HFFc6 (cell line): ENCODE results near the gene SHROOM2. TPM values are rescaled to one million over a fixed set of nuclear protein-coding genes. Genes with fewer than 3 reads are reported as not detected.
A peak's percentile ranks its signal among the peaks of the same experiment; 100 is the strongest.

Source experiments
- DNase-seq: peaks from one replicate; pipeline ENCODE4 v3.0.0-alpha.2; 2018
- H3K27ac Mint-ChIP-seq: 2 replicates; pipeline ENCODE4 v1.8.0; 2020; ENCODE audit warnings: mild to moderate bottlenecking, mixed read lengths
- H3K27me3 Mint-ChIP-seq: 2 replicates; pipeline ENCODE4 v1.8.0; 2021; ENCODE audit warnings: mild to moderate bottlenecking, moderate library complexity, mixed read lengths; ENCODE audit not compliant: insufficient read depth
- H3K36me3 Mint-ChIP-seq: 2 replicates; pipeline ENCODE4 v1.8.0; 2021; ENCODE audit warnings: low read depth, mixed read lengths
- H3K4me1 Mint-ChIP-seq: 2 replicates; pipeline ENCODE4 v1.8.0; 2020; ENCODE audit warnings: low read depth, mixed read lengths
- H3K4me3 Mint-ChIP-seq: 2 replicates; pipeline ENCODE4 v1.8.0; 2020; ENCODE audit warnings: mild to moderate bottlenecking, moderate library complexity, mixed read lengths
- H3K9me3 Mint-ChIP-seq: 2 replicates; pipeline ENCODE4 v1.8.0; 2020; ENCODE audit warnings: mild to moderate bottlenecking, mixed read lengths
- long read RNA-seq: library from polyadenylated mRNA; unstranded; transcript quantifications from one replicate; pipeline ENCODE4 v2.0.0, GENCODE V29; 2019
- total RNA-seq, 6 experiments: library from RNA; stranded (reverse); fragmentation: NEBNext Ultra II Directional; extraction: Animal tissue kit (Norgen Biotek cat#: 25700); gene quantifications; 2 replicates in 1 of 6; 3 replicates in 5 of 6; pipeline ENCODE4 v1.2.3, GENCODE V29; 2021
- TF ChIP-seq, protein P1 (sequence below): fragments of 200-600 bp; sonication (generic); IDR thresholded peaks from 2 replicates; pipeline ENCODE4 v1.5.0; 2021; ENCODE audit warnings: antibody characterized with exemption, mild to moderate bottlenecking

Gene SHROOM2, protein sequence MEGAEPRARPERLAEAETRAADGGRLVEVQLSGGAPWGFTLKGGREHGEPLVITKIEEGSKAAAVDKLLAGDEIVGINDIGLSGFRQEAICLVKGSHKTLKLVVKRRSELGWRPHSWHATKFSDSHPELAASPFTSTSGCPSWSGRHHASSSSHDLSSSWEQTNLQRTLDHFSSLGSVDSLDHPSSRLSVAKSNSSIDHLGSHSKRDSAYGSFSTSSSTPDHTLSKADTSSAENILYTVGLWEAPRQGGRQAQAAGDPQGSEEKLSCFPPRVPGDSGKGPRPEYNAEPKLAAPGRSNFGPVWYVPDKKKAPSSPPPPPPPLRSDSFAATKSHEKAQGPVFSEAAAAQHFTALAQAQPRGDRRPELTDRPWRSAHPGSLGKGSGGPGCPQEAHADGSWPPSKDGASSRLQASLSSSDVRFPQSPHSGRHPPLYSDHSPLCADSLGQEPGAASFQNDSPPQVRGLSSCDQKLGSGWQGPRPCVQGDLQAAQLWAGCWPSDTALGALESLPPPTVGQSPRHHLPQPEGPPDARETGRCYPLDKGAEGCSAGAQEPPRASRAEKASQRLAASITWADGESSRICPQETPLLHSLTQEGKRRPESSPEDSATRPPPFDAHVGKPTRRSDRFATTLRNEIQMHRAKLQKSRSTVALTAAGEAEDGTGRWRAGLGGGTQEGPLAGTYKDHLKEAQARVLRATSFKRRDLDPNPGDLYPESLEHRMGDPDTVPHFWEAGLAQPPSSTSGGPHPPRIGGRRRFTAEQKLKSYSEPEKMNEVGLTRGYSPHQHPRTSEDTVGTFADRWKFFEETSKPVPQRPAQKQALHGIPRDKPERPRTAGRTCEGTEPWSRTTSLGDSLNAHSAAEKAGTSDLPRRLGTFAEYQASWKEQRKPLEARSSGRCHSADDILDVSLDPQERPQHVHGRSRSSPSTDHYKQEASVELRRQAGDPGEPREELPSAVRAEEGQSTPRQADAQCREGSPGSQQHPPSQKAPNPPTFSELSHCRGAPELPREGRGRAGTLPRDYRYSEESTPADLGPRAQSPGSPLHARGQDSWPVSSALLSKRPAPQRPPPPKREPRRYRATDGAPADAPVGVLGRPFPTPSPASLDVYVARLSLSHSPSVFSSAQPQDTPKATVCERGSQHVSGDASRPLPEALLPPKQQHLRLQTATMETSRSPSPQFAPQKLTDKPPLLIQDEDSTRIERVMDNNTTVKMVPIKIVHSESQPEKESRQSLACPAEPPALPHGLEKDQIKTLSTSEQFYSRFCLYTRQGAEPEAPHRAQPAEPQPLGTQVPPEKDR (N-terminal part only)
- total RNA-seq: 1 to 10 TPM; 1.6 to 3.5 (median 2.9) TPM
- long read RNA-seq, partial matches to known transcripts: 1 of 1 reads
- long read RNA-seq, other reads (novel, unspliced or antisense): 0 of 1 reads

DNA sequence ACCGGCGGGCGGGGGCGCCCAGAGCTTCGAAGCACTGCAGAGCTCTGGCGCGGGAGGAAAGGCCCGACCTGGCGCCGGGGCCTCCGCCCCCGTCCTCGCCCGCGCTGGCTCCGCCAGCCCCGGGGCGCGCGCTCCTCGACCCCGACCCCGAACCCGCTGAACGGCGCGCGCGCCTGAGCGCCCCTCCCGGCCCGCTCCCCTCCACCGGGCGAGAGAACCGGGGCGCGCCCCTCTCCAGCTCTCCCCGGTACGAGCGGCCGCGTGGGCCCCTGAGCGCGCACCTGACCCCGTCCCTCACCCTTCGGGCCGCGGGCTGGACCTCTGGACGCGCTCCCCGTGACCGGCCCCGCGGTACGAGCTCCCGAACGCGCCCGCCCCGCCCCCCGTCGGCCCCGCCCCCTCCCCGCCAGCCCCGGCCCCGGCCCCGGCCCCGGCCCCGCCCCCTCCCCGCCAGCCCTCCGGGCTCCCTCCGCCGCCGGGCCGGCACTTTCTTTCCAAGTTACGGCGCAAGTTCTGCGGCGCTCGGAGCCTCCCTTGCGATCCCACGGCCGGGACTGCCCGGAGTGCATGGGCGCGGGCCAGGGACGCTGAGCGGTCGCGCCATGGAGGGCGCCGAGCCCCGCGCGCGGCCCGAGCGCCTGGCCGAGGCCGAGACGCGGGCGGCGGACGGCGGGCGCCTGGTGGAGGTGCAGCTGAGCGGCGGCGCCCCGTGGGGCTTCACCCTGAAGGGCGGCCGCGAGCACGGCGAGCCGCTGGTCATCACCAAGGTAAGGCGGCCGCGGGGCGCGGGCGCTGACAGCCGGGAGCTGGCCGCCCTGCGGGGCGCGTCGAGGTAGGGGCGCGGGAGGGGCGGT is at the start of gene SHROOM2:
TSS of gene SHROOM2 (plus strand) at position 486 of the 854 bp plus-strand sequence. CDS start at position 603, 117 bp downstream.
- no peak for DNase-seq
- no peaks in the 10 kb centered on the region for H3K9me3 Mint-ChIP-seq
- H3K27me3 Mint-ChIP-seq: peaks cover 24% of the 10 kb centered on the region
- no peaks in the 10 kb centered on the region for H3K36me3 Mint-ChIP-seq
- TF ChIP-seq, protein P1, sequence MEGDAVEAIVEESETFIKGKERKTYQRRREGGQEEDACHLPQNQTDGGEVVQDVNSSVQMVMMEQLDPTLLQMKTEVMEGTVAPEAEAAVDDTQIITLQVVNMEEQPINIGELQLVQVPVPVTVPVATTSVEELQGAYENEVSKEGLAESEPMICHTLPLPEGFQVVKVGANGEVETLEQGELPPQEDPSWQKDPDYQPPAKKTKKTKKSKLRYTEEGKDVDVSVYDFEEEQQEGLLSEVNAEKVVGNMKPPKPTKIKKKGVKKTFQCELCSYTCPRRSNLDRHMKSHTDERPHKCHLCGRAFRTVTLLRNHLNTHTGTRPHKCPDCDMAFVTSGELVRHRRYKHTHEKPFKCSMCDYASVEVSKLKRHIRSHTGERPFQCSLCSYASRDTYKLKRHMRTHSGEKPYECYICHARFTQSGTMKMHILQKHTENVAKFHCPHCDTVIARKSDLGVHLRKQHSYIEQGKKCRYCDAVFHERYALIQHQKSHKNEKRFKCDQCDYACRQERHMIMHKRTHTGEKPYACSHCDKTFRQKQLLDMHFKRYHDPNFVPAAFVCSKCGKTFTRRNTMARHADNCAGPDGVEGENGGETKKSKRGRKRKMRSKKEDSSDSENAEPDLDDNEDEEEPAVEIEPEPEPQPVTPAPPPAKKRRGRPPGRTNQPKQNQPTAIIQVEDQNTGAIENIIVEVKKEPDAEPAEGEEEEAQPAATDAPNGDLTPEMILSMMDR: no peak
- no peak within 1 kb of the TSS for H3K27ac Mint-ChIP-seq
- no peaks in the 10 kb centered on the region for H3K4me1 Mint-ChIP-seq
- H3K4me3 Mint-ChIP-seq: peak within 1 kb of the TSS; percentile 60; the same call in 1 of the 2 replicates

DNA sequence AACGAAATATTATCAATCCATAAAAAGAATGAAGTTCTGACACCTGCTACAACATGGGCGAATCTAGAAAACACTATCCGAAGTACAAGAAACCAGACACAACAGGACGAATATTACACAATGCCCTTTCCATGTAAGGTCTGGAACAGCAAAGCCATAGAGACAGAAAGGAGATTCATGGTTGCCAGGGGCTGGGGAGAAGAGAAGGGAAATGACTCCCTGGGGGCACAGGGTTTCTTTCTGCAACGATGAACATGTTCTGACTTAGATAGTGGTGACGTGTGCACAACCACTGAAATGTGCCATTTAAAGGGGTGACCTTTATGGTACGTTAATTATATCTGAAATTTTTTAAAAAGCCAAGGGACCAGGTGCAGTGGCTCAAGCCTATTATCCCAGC is 48.9 kb upstream of the SHROOM2 start:
- Mint-ChIP-seq H3K27me3 (peaks cover 4% of the 10 kb centered on the region; the same call in 1 of the 2 replicates), H3K36me3 (no peaks in the 10 kb centered on the region), H3K4me1 (no peaks in the 10 kb centered on the region), H3K27ac (no peak overlapping the region), H3K9me3 (peaks cover 6% of the 10 kb centered on the region; the same call in 1 of the 2 replicates), H3K4me3 (no peak overlapping the region)
- no peak for DNase-seq
- TF ChIP-seq, protein P1: no peak

DNA sequence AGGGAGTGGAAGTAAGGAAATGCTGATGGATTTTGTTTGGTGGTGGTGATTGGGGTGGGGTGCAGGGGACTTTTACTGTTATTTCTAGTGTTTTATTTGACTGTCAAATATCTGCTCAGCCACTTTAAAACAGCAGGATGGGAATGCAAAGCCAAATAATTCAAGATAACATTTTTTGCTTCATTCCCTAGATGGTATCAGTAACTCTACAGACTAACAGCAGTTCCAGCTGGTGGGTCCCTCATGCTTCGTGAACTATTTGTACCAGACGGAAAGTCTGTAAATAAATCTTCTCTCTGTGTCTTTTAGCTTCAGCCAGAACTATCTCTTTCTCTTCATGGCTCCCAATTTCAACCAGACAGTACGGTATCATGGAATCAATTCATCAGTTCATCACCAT is 48.1 kb upstream of the SHROOM2 start:
- peaks cover 6% of the 10 kb centered on the region; the same call in 1 of the 2 replicates for H3K9me3 Mint-ChIP-seq
- H3K27me3 Mint-ChIP-seq: peaks cover 4% of the 10 kb centered on the region; the same call in 1 of the 2 replicates
- H3K4me1 Mint-ChIP-seq: no peaks in the 10 kb centered on the region
- H3K4me3 Mint-ChIP-seq: no peak overlapping the region
- no peak for DNase-seq
- H3K36me3 Mint-ChIP-seq: no peaks in the 10 kb centered on the region
- no peak overlapping the region for H3K27ac Mint-ChIP-seq
- TF ChIP-seq, protein P1: no peak

DNA sequence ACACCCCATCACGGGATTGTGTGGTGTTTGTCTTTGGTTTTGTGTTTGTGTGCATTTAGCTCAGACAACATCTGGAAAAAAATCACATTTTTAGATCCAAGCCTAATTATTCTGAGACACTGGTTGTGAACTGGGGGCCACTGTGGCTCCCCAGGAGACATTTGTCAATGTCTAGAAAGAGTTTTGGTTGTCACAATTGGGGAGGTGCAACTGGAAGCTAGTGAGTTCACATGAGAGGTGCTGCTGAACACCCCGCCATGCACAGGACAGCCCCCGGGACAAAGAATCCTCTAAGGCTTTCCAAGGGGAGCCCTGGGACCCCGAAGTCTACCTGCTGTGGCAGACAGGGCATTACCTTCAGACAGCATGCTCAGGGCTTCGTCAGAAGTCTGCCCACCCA is 47.1 kb upstream of the SHROOM2 start:
- Mint-ChIP-seq H3K4me1 (no peaks in the 10 kb centered on the region), H3K36me3 (no peaks in the 10 kb centered on the region), H3K4me3 (no peak overlapping the region), H3K27ac (no peak overlapping the region), H3K9me3 (peaks cover 6% of the 10 kb centered on the region; the same call in 1 of the 2 replicates), H3K27me3 (peaks cover 4% of the 10 kb centered on the region; the same call in 1 of the 2 replicates)
- no peak for DNase-seq
- TF ChIP-seq, protein P1: no peak
